IMR-90 (cell line): ENCODE results near the gene H2BK1. TPM values are rescaled to one million over a fixed set of nuclear protein-coding genes. Genes with fewer than 3 reads are reported as not detected.

ENCODE experiments used
- ATAC-seq: fragments of 200-7000 bp; cut with Tn5 transposase; 2 replicates; pipeline ENCODE4 v1.9.1; 2020; ENCODE audit warnings: low read depth, mild to moderate bottlenecking, moderate library complexity
- BruUV-seq: library from RNA; stranded (reverse); fragments of 400-500 nt; replicated peaks from 2 replicates; lab custom pipeline; 2021; lab: Mats Ljungman, UMichigan
- CTCF ChIA-PET: fragments of 300-600 bp; formaldehyde crosslinking; extraction: SDS; loops from one replicate; lab custom pipeline; 2021; ENCODE audit warnings: antibody characterized with exemption; lab: Yijun Ruan, JAX
- POLR2A ChIA-PET: fragments of 300-600 bp; sonication (Branson Sonifier 250); formaldehyde crosslinking; loops from one replicate; lab custom pipeline; 2022; ENCODE audit warnings: antibody characterized with exemption; ENCODE audit not compliant: unreplicated experiment; lab: Charles Lee
- DNase-seq: peaks from one replicate; pipeline ENCODE4 v3.0.0; 2013
- H2AFZ ChIP-seq: replicated peaks from 2 replicates; pipeline ENCODE3; 2013; ENCODE audit warnings: low read length, mild to moderate bottlenecking; ENCODE audit not compliant: poor library complexity
- H2AK5ac ChIP-seq: 2 replicates; pipeline ENCODE4 v1.6.1; 2013; ENCODE audit warnings: low read depth, low read length, inconsistent platforms
- H2AK9ac ChIP-seq: replicated peaks from 2 replicates; pipeline ENCODE3; 2013; ENCODE audit warnings: mild to moderate bottlenecking, low read depth, low read length, moderate library complexity; ENCODE audit not compliant: poor library complexity
- H2BK120ac ChIP-seq: 2 replicates; pipeline ENCODE4 v1.6.1; 2013; ENCODE audit warnings: low read depth, low read length, inconsistent platforms
- H2BK15ac ChIP-seq: 3 replicates; pipeline ENCODE4 v1.6.1; 2013; ENCODE audit warnings: low read depth, low read length, inconsistent platforms
- H2BK20ac ChIP-seq: 2 replicates; pipeline ENCODE4 v1.6.1; 2013; ENCODE audit warnings: low read depth, mild to moderate bottlenecking, inconsistent platforms, low read length, moderate library complexity
- H2BK5ac ChIP-seq: 2 replicates; pipeline ENCODE4 v1.6.1; 2013; ENCODE audit warnings: mild to moderate bottlenecking, low read depth, low read length, inconsistent platforms; ENCODE audit not compliant: poor library complexity, severe bottlenecking
- H3K14ac ChIP-seq: replicated peaks from 2 replicates; pipeline ENCODE4 v1.6.1; 2013; ENCODE audit warnings: low read depth, low read length, inconsistent platforms
- H3K18ac ChIP-seq: 2 replicates; pipeline ENCODE4 v1.6.1; 2013; ENCODE audit warnings: low read depth, low read length, control low read depth
- H3K23ac ChIP-seq: 2 replicates; pipeline ENCODE4 v1.6.1; 2013; ENCODE audit warnings: low read depth, low read length, inconsistent platforms
- H3K27ac ChIP-seq: 2 replicates; pipeline ENCODE4 v1.5.1; 2013; ENCODE audit warnings: mild to moderate bottlenecking, control low read depth, low read length; ENCODE audit not compliant: insufficient read depth
- H3K27me3 ChIP-seq: 2 replicates; pipeline ENCODE4 v1.6.1; 2013; ENCODE audit warnings: low read length; ENCODE audit not compliant: control insufficient read depth, insufficient read depth
- H3K36me3 ChIP-seq: 2 replicates; pipeline ENCODE4 v1.6.1; 2013; ENCODE audit warnings: low read length, mixed read lengths; ENCODE audit not compliant: control insufficient read depth, insufficient read depth
- H3K4ac ChIP-seq: 2 replicates; pipeline ENCODE4 v1.6.1; 2013; ENCODE audit warnings: low read depth, low read length, inconsistent platforms
- H3K4me1 ChIP-seq: 2 replicates; pipeline ENCODE4 v1.6.1; 2013; ENCODE audit warnings: low read length, mixed read lengths; ENCODE audit not compliant: control insufficient read depth, insufficient read depth
- H3K4me2 ChIP-seq: 2 replicates; pipeline ENCODE4 v1.6.1; 2013; ENCODE audit warnings: low read depth, mild to moderate bottlenecking, control low read depth, low read length, moderate library complexity
- H3K4me3 ChIP-seq: 2 replicates; pipeline ENCODE4 v1.5.1; 2013; ENCODE audit warnings: low read depth, mild to moderate bottlenecking, control low read depth, low read length, moderate library complexity; ENCODE audit not compliant: insufficient read depth
- H3K56ac ChIP-seq: 2 replicates; pipeline ENCODE4 v1.6.1; 2013; ENCODE audit warnings: low read length, inconsistent platforms; ENCODE audit not compliant: insufficient read depth; ENCODE audit errors: extremely low read depth
- H3K79me1 ChIP-seq, 2 experiments: 2 replicates each; pipeline ENCODE4 v1.6.1; 2013; ENCODE audit warnings: low read length in 2 of 2, inconsistent platforms in 1 of 2, low read depth in 1 of 2
- H3K9ac ChIP-seq: 2 replicates; pipeline ENCODE4 v1.6.1; 2013; ENCODE audit warnings: low read depth, low read length, control low read depth
- H3K9me1 ChIP-seq: 2 replicates; pipeline ENCODE4 v1.6.1; 2013; ENCODE audit warnings: low read length, inconsistent platforms; ENCODE audit not compliant: insufficient read depth
- H3K9me3 ChIP-seq: 2 replicates; pipeline ENCODE4 v1.6.1; 2013; ENCODE audit warnings: low read length; ENCODE audit not compliant: control insufficient read depth, insufficient read depth
- H4K20me1 ChIP-seq: 2 replicates; pipeline ENCODE4 v1.6.1; 2013; ENCODE audit warnings: low read length, inconsistent platforms; ENCODE audit not compliant: insufficient read depth
- H4K5ac ChIP-seq: 2 replicates; pipeline ENCODE4 v1.6.1; 2013; ENCODE audit warnings: mild to moderate bottlenecking, low read depth, low read length, control low read depth
- H4K8ac ChIP-seq, 2 experiments: 2 replicates each; pipeline ENCODE4 v1.6.1; 2013; ENCODE audit warnings: low read depth in 2 of 2, low read length in 2 of 2, control low read depth in 1 of 2, inconsistent platforms in 1 of 2
- H4K91ac ChIP-seq: 2 replicates; pipeline ENCODE4 v1.6.1; 2013; ENCODE audit warnings: low read depth, low read length, inconsistent platforms; ENCODE audit not compliant: insufficient read depth
- CEBPB ChIP-seq: IDR thresholded peaks from 2 replicates; pipeline ENCODE4 v1.6.1; 2012; ENCODE audit warnings: low read depth, low read length, improper control_type of control experiment
- CTCF ChIP-seq: conservative IDR thresholded peaks from 2 replicates; pipeline ENCODE4 v1.5.1; 2012; ENCODE audit warnings: mild to moderate bottlenecking, low read depth, low read length, improper control_type of control experiment
- MAFK ChIP-seq: IDR thresholded peaks from 2 replicates; pipeline ENCODE4 v1.6.1; 2012; ENCODE audit warnings: low read depth, low read length, improper control_type of control experiment
- MAZ ChIP-seq: IDR thresholded peaks from 2 replicates; pipeline ENCODE4 v1.6.1; 2012; ENCODE audit warnings: low read depth, mild to moderate bottlenecking, low read length, improper control_type of control experiment, moderate library complexity, borderline replicate concordance
- MXI1 ChIP-seq: IDR thresholded peaks from 2 replicates; pipeline ENCODE4 v1.6.1; 2012; ENCODE audit warnings: low read depth, mild to moderate bottlenecking, low read length, moderate library complexity, borderline replicate concordance
- NFE2L2 ChIP-seq: fragments of 150-350 bp; IDR thresholded peaks from 2 replicates; pipeline ENCODE4 v1.6.1; 2016; ENCODE audit warnings: low read depth, mild to moderate bottlenecking, low read length
- POLR2A ChIP-seq: IDR thresholded peaks from 2 replicates; pipeline ENCODE4 v1.6.1; 2012; ENCODE audit warnings: mild to moderate bottlenecking, low read depth, low read length
- RFX5 ChIP-seq: IDR thresholded peaks from 2 replicates; pipeline ENCODE4 v1.8.0; 2012; ENCODE audit warnings: low read depth, mild to moderate bottlenecking, low read length, moderate library complexity
- USF2 ChIP-seq: fragments of 150-350 bp; IDR thresholded peaks from 2 replicates; pipeline ENCODE4 v1.6.1; 2017; ENCODE audit warnings: mild to moderate bottlenecking, antibody characterized with exemption, low read length, low read depth
- WGBS, 2 experiments: methylation state at CpG; one replicate each; pipeline versions ENCODE4 v1.1.5 to v1.1.7; 2013; ENCODE audit warnings: missing lambda C conversion rate in 2 of 2; ENCODE audit not compliant: insufficient read length in 1 of 2; ENCODE audit errors: extremely low coverage in 2 of 2; 5-methylcytosine and 5-hydroxymethylcytosine counted together
- dilution Hi-C: fragments of 300-500 bp; cut with HindIII; formaldehyde crosslinking; loops from one replicate; pipeline ENCODE4 v1.14.3; 2018; ENCODE audit warnings: low sequenced_read_pairs; ENCODE audit not compliant: unreplicated experiment
- in situ Hi-C: fragments of 300-500 bp; cut with MboI; formaldehyde crosslinking; loops from 3 replicates; pipeline ENCODE4 v1.14.3; 2019; ENCODE audit warnings: low sequenced_read_pairs, inconsistent platforms, mixed read lengths
- intact Hi-C: fragments of 100-400 bp; cut with micrococcal nuclease; formaldehyde crosslinking; loops from 2 replicates; pipeline ENCODE4 v1.10.0; 2022
- polyA plus RNA-seq, 3 experiments: library from polyadenylated mRNA; depleted of rRNA; stranded (reverse); fragments of >200 nt; gene quantifications; 2 replicates each; pipeline ENCODE4 v1.2.3, GENCODE V29; 2012; ENCODE audit warnings: low replicate concordance in 1 of 3
- total RNA-seq: library from RNA; depleted of rRNA; stranded (reverse); fragments of >200 nt; gene quantifications from 2 replicates; pipeline ENCODE4 v1.2.3, GENCODE V29; 2012

The H2BK1 gene
- total and polyA plus RNA-seq, 2 of the 4 experiments (the other 2 are of a cell fraction), result not detected

- TF ChIP-seq POLR2A (peak; percentile 77), MAZ (peak; percentile 99), CEBPB (peak; percentile 99), MAFK (no peak), USF2 (peak; percentile 76), NFE2L2 (peak; percentile 8; the same call in 1 of the 2 replicates), RFX5 (0 out of 2 replicates have a peak, but pooled peaks have one; percentile 39), CTCF (no peak), MXI1 (peak; percentile 80; the same call in 1 of the 2 replicates)
- WGBS, 2 experiments, result 0% methylated on average over 25 of the region's 68 CpGs; no CpG with 5 or more reads in 1 of the 2 experiments
- in situ Hi-C loops (no loop called here), dilution Hi-C loops (no loop called here), intact Hi-C loops (no loop called here)
- BruUV-seq, result no TSS peak
- DNase-seq (peak; percentile 99), ATAC-seq (peak; percentile 97)
- H3K9me3 ChIP-seq, result no peaks in the 10 kb centered on the region
- peak within 1 kb of the TSS; percentile 94 for H4K5ac ChIP-seq
- H3K9me1 ChIP-seq, result peaks cover 4% of the 10 kb centered on the region
- peak within 1 kb of the TSS; percentile 53 for H3K18ac ChIP-seq
- H3K27ac ChIP-seq, result peak within 1 kb of the TSS; percentile 92
- peaks cover 11% of the 10 kb centered on the region for H3K4me1 ChIP-seq
- H2BK15ac ChIP-seq, result no peak within 1 kb of the TSS
- no peaks in the 10 kb centered on the region for H3K27me3 ChIP-seq
- H4K20me1 ChIP-seq, result no peaks in the 10 kb centered on the region
- H3K79me1 ChIP-seq, result peaks cover 15 to 44% of the 10 kb centered on the region in 2 experiments
- peak within 1 kb of the TSS; percentile 71 for H2BK5ac ChIP-seq
- H2AK5ac ChIP-seq, result peak within 1 kb of the TSS; percentile 37; the same call in 1 of the 2 replicates
- H3K56ac ChIP-seq, result peak within 1 kb of the TSS; percentile 63
- H4K91ac ChIP-seq, result peak within 1 kb of the TSS; percentile 55
- H2BK120ac ChIP-seq, result 0 out of 2 replicates have a peak within 1 kb of the TSS, but pooled peaks have one; percentile 6
- H2BK20ac ChIP-seq, result no peak within 1 kb of the TSS
- peak within 1 kb of the TSS; percentile 93 for H2AK9ac ChIP-seq
- H2AFZ ChIP-seq, result peak within 1 kb of the TSS; percentile 90
- H3K4me3 ChIP-seq, result peak within 1 kb of the TSS; percentile 85
- peak within 1 kb of the TSS; percentile 93 to 98 for H4K8ac ChIP-seq
- H3K4me2 ChIP-seq, result peak within 1 kb of the TSS; percentile 92
- H3K14ac ChIP-seq, result peak within 1 kb of the TSS; percentile 62
- peak within 1 kb of the TSS; percentile 95 for H3K9ac ChIP-seq
- peak within 1 kb of the TSS; percentile 40; the same call in 1 of the 2 replicates for H3K23ac ChIP-seq
- peak within 1 kb of the TSS; percentile 83 for H3K4ac ChIP-seq
- peaks cover 24% of the 10 kb centered on the region for H3K36me3 ChIP-seq
- CTCF ChIA-PET, result interaction anchor here (0.6 to 1.1 kb wide), 2 partner anchors 10 to 78 kb away, joined by 3 to 4 read pairs; no protein-coding TSS in a partner anchor
- POLR2A ChIA-PET, result interaction anchor here (0.6 to 1.2 kb wide), 6 partner anchors 10 to 1995 kb away, joined by 3 to 9 read pairs (median 4); no protein-coding TSS in a partner anchor
These were observed 16.8 kb upstream of the H2BK1 start, which contains the start of gene ABCF2 for GRCh38 chr7:151226875-151227782. ABCF2 (minus strand) TSS chr7:151227205; CDS start chr7:151226458, 747 bp downstream.
